Mononuclear cell (primary cell): ENCODE data around the gene RAD9B. TPM values are rescaled to one million over a fixed set of nuclear protein-coding genes. Genes with fewer than 3 reads are reported as not detected.
A peak's percentile ranks its signal among the peaks of the same experiment; 100 is the strongest.
"Not testable (repeated sequence)": the region's sequence is repeated elsewhere in the genome, so short reads cannot be mapped to it uniquely, and the experiment has no call there.

Source experiments
- H3K27me3 ChIP-seq: 2 replicates; pipeline ENCODE4 v1.6.0; 2011; ENCODE audit warnings: low read length, control low read depth; ENCODE audit not compliant: insufficient read depth
- H3K4me1 ChIP-seq: 2 replicates; pipeline ENCODE4 v1.5.1; 2011; ENCODE audit warnings: mild to moderate bottlenecking, low read length, control low read depth; ENCODE audit not compliant: insufficient read depth
- H3K4me3 ChIP-seq: 2 replicates; pipeline ENCODE4 v1.5.1; 2011; ENCODE audit warnings: mild to moderate bottlenecking, low read length, moderate library complexity
- H3K9me3 ChIP-seq: 2 replicates; pipeline ENCODE4 v1.5.1; 2011; ENCODE audit warnings: low read depth, mild to moderate bottlenecking, control low read depth, low read length
- total RNA-seq: library from RNA; depleted of rRNA; stranded (reverse); fragments of >200 nt; gene quantifications from one replicate; pipeline ENCODE4 v1.2.3, GENCODE V29; 2012

Gene RAD9B
- total RNA-seq = 0.94 TPM

- Histone ChIP-seq H3K4me1 (peaks cover 31% of the 10 kb centered on the region), H3K27me3 (no peaks in the 10 kb centered on the region), H3K4me3 (peak within 1 kb of the TSS; percentile 95), H3K9me3 (no peaks in the 10 kb centered on the region)
These were observed at the start of gene RAD9B, which contains the start of gene VPS29 for GRCh38 chr12:110501752-110502738. Gene RAD9B (plus strand): TSS chr12:110502331. CDS start chr12:110502338, 7 bp downstream. Gene VPS29 (minus strand): TSS chr12:110502111. CDS start chr12:110502051, 60 bp downstream.

- Histone ChIP-seq H3K4me1 (peaks cover 51% of the 10 kb centered on the region), H3K9me3 (no peaks in the 10 kb centered on the region), H3K4me3 (no peak overlapping the region), H3K27me3 (no peaks in the 10 kb centered on the region)
These were observed 48.4 kb upstream of the RAD9B start for GRCh38 chr12:110453569-110454296.

- Histone ChIP-seq H3K4me3 (no peak overlapping the region), H3K9me3 (no peaks in the 10 kb centered on the region), H3K27me3 (no peaks in the 10 kb centered on the region), H3K4me1 (peaks cover 36% of the 10 kb centered on the region)
These were observed 43.4 kb upstream of the RAD9B start for GRCh38 chr12:110458756-110459155.

- H3K27me3 ChIP-seq, H3K4me3 ChIP-seq, H3K9me3 ChIP-seq: not testable (repeated sequence)
- H3K4me1 ChIP-seq = peaks cover 18% of the 10 kb centered on the region
These were observed 40.9 kb upstream of the RAD9B start for GRCh38 chr12:110461189-110461588.

- Histone ChIP-seq H3K4me3 (no peak overlapping the region), H3K27me3 (no peaks in the 10 kb centered on the region)
These were observed 37.1 kb upstream of the RAD9B start for GRCh38 chr12:110465024-110465423.

GRCh38 chr12:110465765-110466164, 36.4 kb upstream of the RAD9B start:
- H3K4me1 ChIP-seq = peaks cover 27% of the 10 kb centered on the region
- H3K4me3 ChIP-seq, H3K9me3 ChIP-seq, H3K27me3 ChIP-seq: not testable (repeated sequence)

More at GRCh38 chr12:110465024-110465423, 37.1 kb upstream of the RAD9B start:
- Histone ChIP-seq H3K4me1 (peaks cover 24% of the 10 kb centered on the region), H3K9me3 (no peaks in the 10 kb centered on the region)

- H3K4me3 ChIP-seq = no peak overlapping the region
- no peaks in the 10 kb centered on the region for H3K9me3 ChIP-seq
- no peaks in the 10 kb centered on the region for H3K27me3 ChIP-seq
- H3K4me1 ChIP-seq = peaks cover 27% of the 10 kb centered on the region
These were observed 35.3 kb upstream of the RAD9B start for GRCh38 chr12:110466791-110467190.

GRCh38 chr12:110467847-110468213, 34.3 kb upstream of the RAD9B start:
- peak overlapping the region; percentile 88 for H3K4me3 ChIP-seq
- no peaks in the 10 kb centered on the region for H3K27me3 ChIP-seq
- no peaks in the 10 kb centered on the region for H3K9me3 ChIP-seq
- peaks cover 27% of the 10 kb centered on the region for H3K4me1 ChIP-seq

GRCh38 chr12:110468214-110469048, 33.7 kb upstream of the RAD9B start, which contains the start of the genes FAM216A and GPN3:
Gene FAM216A (plus strand): TSS chr12:110468845. CDS start chr12:110468876, 31 bp downstream.
Gene GPN3 (minus strand): TSS chr12:110468257. CDS start chr12:110468203, 54 bp downstream.
- Histone ChIP-seq H3K4me1 (peaks cover 27% of the 10 kb centered on the region), H3K9me3 (no peaks in the 10 kb centered on the region), H3K27me3 (no peaks in the 10 kb centered on the region), H3K4me3 (peak within 1 kb of the TSS; percentile 88)

GRCh38 chr12:110475426-110475825, 26.7 kb upstream of the RAD9B start:
- no peaks in the 10 kb centered on the region for H3K9me3 ChIP-seq
- H3K4me3 ChIP-seq = no peak overlapping the region
- H3K4me1 ChIP-seq = no peaks in the 10 kb centered on the region
- no peaks in the 10 kb centered on the region for H3K27me3 ChIP-seq

- no peaks in the 10 kb centered on the region for H3K27me3 ChIP-seq
- no peak overlapping the region for H3K4me3 ChIP-seq
- H3K9me3 ChIP-seq = no peaks in the 10 kb centered on the region
- H3K4me1 ChIP-seq = peaks cover 31% of the 10 kb centered on the region
These were observed 3.0 kb upstream of the RAD9B start for GRCh38 chr12:110498984-110499706.

- Histone ChIP-seq H3K27me3 (no peaks in the 10 kb centered on the region), H3K4me3 (peak overlapping the region; percentile 95), H3K9me3 (no peaks in the 10 kb centered on the region), H3K4me1 (peaks cover 31% of the 10 kb centered on the region)
These were observed 756 bp upstream of the RAD9B start for GRCh38 chr12:110501399-110501751.

- Histone ChIP-seq H3K9me3 (no peaks in the 10 kb centered on the region), H3K4me3 (no peak overlapping the region), H3K4me1 (peaks cover 31% of the 10 kb centered on the region), H3K27me3 (no peaks in the 10 kb centered on the region)
These were observed 1.3 kb downstream of the RAD9B start for GRCh38 chr12:110503432-110503831.

- Histone ChIP-seq H3K27me3 (no peaks in the 10 kb centered on the region), H3K9me3 (no peaks in the 10 kb centered on the region), H3K4me1 (peaks cover 20% of the 10 kb centered on the region), H3K4me3 (no peak overlapping the region)
These were observed 3.2 kb downstream of the RAD9B start for GRCh38 chr12:110505332-110505731.
